Measurements from ENCODE around the gene BICD2. TPM values are rescaled to one million over a fixed set of nuclear protein-coding genes. Genes with fewer than 3 reads are reported as not detected.

BICD2 gene
- total and polyA plus RNA-seq, 10 of the 15 experiments (the other 5 are each of a cell fraction or from before 2014, with no cell fraction given): 5.3 to 25.5 (median 14.4) TPM

DNA sequence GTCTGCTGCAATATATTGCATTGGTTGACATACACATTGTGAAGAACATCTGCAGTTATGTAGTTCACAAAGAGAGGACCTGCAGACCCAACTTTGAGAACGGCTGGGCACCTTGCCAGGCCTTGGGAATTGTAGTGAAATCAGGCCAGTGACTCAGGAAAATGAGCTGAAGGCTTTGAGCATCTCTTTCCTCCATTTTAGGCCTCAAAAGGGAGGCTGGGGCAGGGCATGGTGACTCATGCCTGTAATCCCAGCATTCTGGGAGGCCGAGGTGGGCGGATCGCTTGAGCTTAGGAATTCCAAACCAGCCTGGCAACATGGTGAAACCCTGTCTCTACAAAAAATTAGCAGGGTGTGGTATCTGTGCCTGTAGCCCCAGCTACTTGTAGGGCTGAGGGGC lies 93.3 kb downstream of the BICD2 start (continued):
- TF ChIP-seq, protein P1, sequence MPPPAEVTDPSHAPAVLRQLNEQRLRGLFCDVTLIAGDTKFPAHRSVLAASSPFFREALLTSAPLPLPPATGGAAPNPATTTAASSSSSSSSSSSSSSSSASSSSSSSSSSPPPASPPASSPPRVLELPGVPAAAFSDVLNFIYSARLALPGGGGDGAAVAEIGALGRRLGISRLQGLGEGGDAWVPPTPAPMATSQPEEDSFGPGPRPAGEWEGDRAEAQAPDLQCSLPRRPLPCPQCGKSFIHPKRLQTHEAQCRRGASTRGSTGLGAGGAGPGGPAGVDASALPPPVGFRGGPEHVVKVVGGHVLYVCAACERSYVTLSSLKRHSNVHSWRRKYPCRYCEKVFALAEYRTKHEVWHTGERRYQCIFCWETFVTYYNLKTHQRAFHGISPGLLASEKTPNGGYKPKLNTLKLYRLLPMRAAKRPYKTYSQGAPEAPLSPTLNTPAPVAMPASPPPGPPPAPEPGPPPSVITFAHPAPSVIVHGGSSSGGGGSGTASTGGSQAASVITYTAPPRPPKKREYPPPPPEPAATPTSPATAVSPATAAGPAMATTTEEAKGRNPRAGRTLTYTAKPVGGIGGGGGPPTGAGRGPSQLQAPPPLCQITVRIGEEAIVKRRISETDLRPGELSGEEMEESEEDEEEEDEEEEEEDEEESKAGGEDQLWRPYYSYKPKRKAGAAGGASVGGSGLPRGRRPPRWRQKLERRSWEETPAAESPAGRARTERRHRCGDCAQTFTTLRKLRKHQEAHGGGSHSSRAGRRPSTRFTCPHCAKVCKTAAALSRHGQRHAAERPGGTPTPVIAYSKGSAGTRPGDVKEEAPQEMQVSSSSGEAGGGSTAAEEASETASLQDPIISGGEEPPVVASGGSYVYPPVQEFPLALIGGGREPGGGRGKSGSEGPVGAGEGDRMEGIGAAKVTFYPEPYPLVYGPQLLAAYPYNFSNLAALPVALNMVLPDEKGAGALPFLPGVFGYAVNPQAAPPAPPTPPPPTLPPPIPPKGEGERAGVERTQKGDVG (CRISPR knock-in tag; IDR thresholded peaks at IDR 0.05): no peak
- no peak for TF ChIP-seq RCOR1 (conservative IDR thresholded peaks at IDR 0.05; ENCODE audit: low read depth, low read length)
- TF ChIP-seq, protein P2, sequence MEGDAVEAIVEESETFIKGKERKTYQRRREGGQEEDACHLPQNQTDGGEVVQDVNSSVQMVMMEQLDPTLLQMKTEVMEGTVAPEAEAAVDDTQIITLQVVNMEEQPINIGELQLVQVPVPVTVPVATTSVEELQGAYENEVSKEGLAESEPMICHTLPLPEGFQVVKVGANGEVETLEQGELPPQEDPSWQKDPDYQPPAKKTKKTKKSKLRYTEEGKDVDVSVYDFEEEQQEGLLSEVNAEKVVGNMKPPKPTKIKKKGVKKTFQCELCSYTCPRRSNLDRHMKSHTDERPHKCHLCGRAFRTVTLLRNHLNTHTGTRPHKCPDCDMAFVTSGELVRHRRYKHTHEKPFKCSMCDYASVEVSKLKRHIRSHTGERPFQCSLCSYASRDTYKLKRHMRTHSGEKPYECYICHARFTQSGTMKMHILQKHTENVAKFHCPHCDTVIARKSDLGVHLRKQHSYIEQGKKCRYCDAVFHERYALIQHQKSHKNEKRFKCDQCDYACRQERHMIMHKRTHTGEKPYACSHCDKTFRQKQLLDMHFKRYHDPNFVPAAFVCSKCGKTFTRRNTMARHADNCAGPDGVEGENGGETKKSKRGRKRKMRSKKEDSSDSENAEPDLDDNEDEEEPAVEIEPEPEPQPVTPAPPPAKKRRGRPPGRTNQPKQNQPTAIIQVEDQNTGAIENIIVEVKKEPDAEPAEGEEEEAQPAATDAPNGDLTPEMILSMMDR (IDR thresholded peaks at IDR 0.05 in 2 of 3, conservative IDR thresholded peaks at IDR 0.05 in 1 of 3; ENCODE audit: control insufficient read depth in 2 of 3, extremely low read depth in 1 of 3, insufficient read depth in 1 of 3, low read depth in 3 of 3, low read length in 3 of 3): no peak
- no peak for TF ChIP-seq SREBF2 (IDR thresholded peaks at IDR 0.05; ENCODE audit: low read length)
